HEK293 (cell line): Measurements from ENCODE around the gene GRK5.

ENCODE experiments used
- BCL6B ChIP-seq: fragments of 450-650 bp; formaldehyde crosslinking; IDR thresholded peaks from 2 replicates; pipeline ENCODE4 v1.5.1; 2017; ENCODE audit warnings: missing biosample characterization, missing genetic modification characterization
- IKZF3 ChIP-seq: fragments of 450-650 bp; IDR thresholded peaks from 2 replicates; pipeline ENCODE4 v1.5.0; 2018; ENCODE audit warnings: missing biosample characterization, mild to moderate bottlenecking, missing genetic modification characterization, moderate library complexity
- KLF1 ChIP-seq: fragments of 450-650 bp; formaldehyde crosslinking; IDR thresholded peaks from 2 replicates; pipeline ENCODE4 v1.5.1; 2016; ENCODE audit warnings: missing biosample characterization, missing genetic modification characterization
- REPIN1 ChIP-seq: fragments of 450-650 bp; formaldehyde crosslinking; IDR thresholded peaks from 2 replicates; pipeline ENCODE4 v1.5.1; 2017; ENCODE audit warnings: missing biosample characterization, missing genetic modification characterization, low read depth
- SCRT2 ChIP-seq: fragments of 450-650 bp; formaldehyde crosslinking; IDR thresholded peaks from 2 replicates; pipeline ENCODE4 v1.5.1; 2016; ENCODE audit warnings: missing biosample characterization, missing genetic modification characterization
- SETDB1 ChIP-seq: IDR thresholded peaks from one replicate; pipeline ENCODE4 v1.6.1; 2017; ENCODE audit warnings: mild to moderate bottlenecking, low read length, moderate library complexity, mixed read lengths; ENCODE audit not compliant: insufficient read length
- WT1 ChIP-seq: fragments of 450-650 bp; formaldehyde crosslinking; IDR thresholded peaks from 2 replicates; pipeline ENCODE4 v1.5.1; 2016; ENCODE audit warnings: missing biosample characterization, missing genetic modification characterization
- ZBTB1 ChIP-seq: fragments of 450-650 bp; formaldehyde crosslinking; IDR thresholded peaks from 2 replicates; pipeline ENCODE4 v1.5.1; 2016; ENCODE audit warnings: missing biosample characterization, missing genetic modification characterization
- ZBTB10 ChIP-seq: fragments of 450-650 bp; formaldehyde crosslinking; IDR thresholded peaks from 2 replicates; pipeline ENCODE4 v1.5.1; 2016; ENCODE audit warnings: missing biosample characterization, missing genetic modification characterization
- ZBTB17 ChIP-seq: fragments of 450-650 bp; formaldehyde crosslinking; IDR thresholded peaks from 2 replicates; pipeline ENCODE4 v1.5.1; 2016; ENCODE audit warnings: missing biosample characterization, missing genetic modification characterization
- ZFP37 ChIP-seq: fragments of 450-650 bp; formaldehyde crosslinking; IDR thresholded peaks from 2 replicates; pipeline ENCODE4 v1.5.1; 2016; ENCODE audit warnings: missing biosample characterization, missing genetic modification characterization
- ZNF114 ChIP-seq: fragments of 450-650 bp; formaldehyde crosslinking; IDR thresholded peaks from 2 replicates; pipeline ENCODE4 v1.5.0; 2017; ENCODE audit warnings: missing biosample characterization, missing genetic modification characterization
- ZNF155 ChIP-seq: fragments of 450-650 bp; formaldehyde crosslinking; IDR thresholded peaks from 2 replicates; pipeline ENCODE4 v1.5.1; 2016; ENCODE audit warnings: missing biosample characterization, missing genetic modification characterization
- ZNF239 ChIP-seq: fragments of 450-650 bp; formaldehyde crosslinking; IDR thresholded peaks from 2 replicates; pipeline ENCODE4 v1.5.1; 2016; ENCODE audit warnings: missing biosample characterization, missing genetic modification characterization
- ZNF26 ChIP-seq: fragments of 450-650 bp; formaldehyde crosslinking; IDR thresholded peaks from 2 replicates; pipeline ENCODE4 v1.5.1; 2016; ENCODE audit warnings: missing biosample characterization, missing genetic modification characterization
- ZNF302 ChIP-seq: fragments of 450-650 bp; formaldehyde crosslinking; IDR thresholded peaks from 2 replicates; pipeline ENCODE4 v1.5.1; 2016; ENCODE audit warnings: missing biosample characterization, missing genetic modification characterization, low read depth
- ZNF341 ChIP-seq: fragments of 450-650 bp; formaldehyde crosslinking; IDR thresholded peaks from 2 replicates; pipeline ENCODE4; 2016; ENCODE audit warnings: low read depth, missing biosample characterization, missing genetic modification characterization
- ZNF350 ChIP-seq: fragments of 450-650 bp; formaldehyde crosslinking; IDR thresholded peaks from 2 replicates; pipeline ENCODE4 v1.5.0; 2017; ENCODE audit warnings: missing biosample characterization, mild to moderate bottlenecking, missing genetic modification characterization
- ZNF416 ChIP-seq: fragments of 450-650 bp; formaldehyde crosslinking; IDR thresholded peaks from 2 replicates; pipeline ENCODE4 v1.5.1; 2016; ENCODE audit warnings: missing biosample characterization, missing genetic modification characterization
- ZNF501 ChIP-seq: fragments of 450-650 bp; formaldehyde crosslinking; IDR thresholded peaks from 2 replicates; pipeline ENCODE4 v1.5.1; 2016; ENCODE audit warnings: missing biosample characterization, missing genetic modification characterization
- ZNF548 ChIP-seq: fragments of 450-650 bp; formaldehyde crosslinking; IDR thresholded peaks from 2 replicates; pipeline ENCODE4 v1.5.1; 2016; ENCODE audit warnings: missing biosample characterization, missing genetic modification characterization
- ZNF560 ChIP-seq: fragments of 450-650 bp; formaldehyde crosslinking; IDR thresholded peaks from 2 replicates; pipeline ENCODE4 v1.5.1; 2017; ENCODE audit warnings: missing biosample characterization, missing genetic modification characterization, borderline replicate concordance
- ZNF585B ChIP-seq: fragments of 450-650 bp; formaldehyde crosslinking; IDR thresholded peaks from 2 replicates; pipeline ENCODE4 v1.5.1; 2016; ENCODE audit warnings: missing biosample characterization, missing genetic modification characterization
- ZNF660 ChIP-seq: fragments of 450-650 bp; IDR thresholded peaks from 2 replicates; pipeline ENCODE4 v1.5.1; 2018; ENCODE audit warnings: missing biosample characterization, mild to moderate bottlenecking, missing genetic modification characterization
- ZNF701 ChIP-seq: fragments of 450-650 bp; formaldehyde crosslinking; IDR thresholded peaks from 2 replicates; pipeline ENCODE4 v1.5.1; 2016; ENCODE audit warnings: missing biosample characterization, missing genetic modification characterization
- ZNF768 ChIP-seq: fragments of 450-650 bp; formaldehyde crosslinking; IDR thresholded peaks from 2 replicates; pipeline ENCODE4 v1.5.1; 2018; ENCODE audit warnings: missing biosample characterization, mild to moderate bottlenecking, missing genetic modification characterization
- ZNF785 ChIP-seq: fragments of 450-650 bp; formaldehyde crosslinking; IDR thresholded peaks from 2 replicates; pipeline ENCODE4 v1.5.1; 2016; ENCODE audit warnings: missing biosample characterization, missing genetic modification characterization
- ZNF791 ChIP-seq: fragments of 450-650 bp; formaldehyde crosslinking; IDR thresholded peaks from 2 replicates; pipeline ENCODE4 v1.5.1; 2016; ENCODE audit warnings: missing biosample characterization, missing genetic modification characterization
- ZSCAN16 ChIP-seq: fragments of 450-650 bp; formaldehyde crosslinking; IDR thresholded peaks from 2 replicates; pipeline ENCODE4 v1.5.1; 2016; ENCODE audit warnings: missing biosample characterization, missing genetic modification characterization
- ZSCAN18 ChIP-seq: fragments of 450-650 bp; formaldehyde crosslinking; IDR thresholded peaks from 2 replicates; pipeline ENCODE4 v1.5.1; 2016; ENCODE audit warnings: missing biosample characterization, missing genetic modification characterization
- ZSCAN23 ChIP-seq: fragments of 450-650 bp; formaldehyde crosslinking; IDR thresholded peaks from 2 replicates; pipeline ENCODE4 v1.5.1; 2016; ENCODE audit warnings: missing biosample characterization, missing genetic modification characterization
- ZSCAN5A ChIP-seq: fragments of 450-650 bp; formaldehyde crosslinking; IDR thresholded peaks from 2 replicates; pipeline ENCODE4 v1.5.1; 2016; ENCODE audit warnings: missing biosample characterization, missing genetic modification characterization

GRK5 gene

GRCh38 chr10:119165171-119166117 is 41.9 kb upstream of the GRK5 start, which contains the start of gene SFXN4 (continued):
- TF ChIP-seq ZSCAN18 (tag by site-specific recombination) (no peak), ZNF548 (tag by site-specific recombination) (no peak), ZBTB10 (peak; percentile 41; the same call in 1 of the 2 replicates), ZNF501 (tag by site-specific recombination) (no peak), ZSCAN23 (tag by site-specific recombination) (no peak), ZNF785 (no peak; the same call in 1 of the 2 replicates), ZNF26 (tag by site-specific recombination) (no peak), WT1 (tag by site-specific recombination) (peak; percentile 17; the same call in 1 of the 2 replicates), ZBTB17 (tag by site-specific recombination) (peak; percentile 86), ZNF768 (tag by site-specific recombination) (no peak), ZNF114 (no peak), ZNF585B (tag by site-specific recombination) (no peak), ZFP37 (peak; percentile 36), ZNF660 (tag by site-specific recombination) (peak; percentile 68; the same call in 1 of the 2 replicates), SCRT2 (tag by site-specific recombination) (no peak), ZNF341 (tag by site-specific recombination) (no peak), IKZF3 (tag by site-specific recombination) (no peak), ZNF350 (tag by site-specific recombination) (no peak), BCL6B (no peak), ZSCAN16 (tag by site-specific recombination) (0 out of 2 replicates have a peak, but pooled peaks have one; percentile 27), REPIN1 (tag by site-specific recombination) (no peak), ZNF239 (tag by site-specific recombination) (no peak), ZNF155 (tag by site-specific recombination) (no peak), SETDB1 (no peak), ZNF791 (no peak), ZNF416 (tag by site-specific recombination) (no peak), ZBTB1 (tag by site-specific recombination) (no peak), KLF1 (no peak; the same call in 1 of the 2 replicates), ZNF560 (tag by site-specific recombination) (no peak), ZNF302 (tag by site-specific recombination) (no peak), ZSCAN5A (tag by site-specific recombination) (no peak), ZNF701 (tag by site-specific recombination) (no peak)
